22Rv1 (cell line): ENCODE data around the gene INHA.

Experiments
- H3K27ac ChIP-seq: fragments of 450-650 bp; 2 replicates; pipeline ENCODE4 v1.5.1; 2017
- ZFX ChIP-seq: fragments of 450-650 bp; IDR thresholded peaks from 2 replicates; pipeline ENCODE4 v1.6.1; 2017; ENCODE audit warnings: antibody characterized with exemption, borderline replicate concordance
- TF ChIP-seq, protein P1 (sequence below): fragments of 450-650 bp; IDR thresholded peaks from 2 replicates; pipeline ENCODE4 v1.5.1; 2017; ENCODE audit warnings: mild to moderate bottlenecking

INHA gene

DNA sequence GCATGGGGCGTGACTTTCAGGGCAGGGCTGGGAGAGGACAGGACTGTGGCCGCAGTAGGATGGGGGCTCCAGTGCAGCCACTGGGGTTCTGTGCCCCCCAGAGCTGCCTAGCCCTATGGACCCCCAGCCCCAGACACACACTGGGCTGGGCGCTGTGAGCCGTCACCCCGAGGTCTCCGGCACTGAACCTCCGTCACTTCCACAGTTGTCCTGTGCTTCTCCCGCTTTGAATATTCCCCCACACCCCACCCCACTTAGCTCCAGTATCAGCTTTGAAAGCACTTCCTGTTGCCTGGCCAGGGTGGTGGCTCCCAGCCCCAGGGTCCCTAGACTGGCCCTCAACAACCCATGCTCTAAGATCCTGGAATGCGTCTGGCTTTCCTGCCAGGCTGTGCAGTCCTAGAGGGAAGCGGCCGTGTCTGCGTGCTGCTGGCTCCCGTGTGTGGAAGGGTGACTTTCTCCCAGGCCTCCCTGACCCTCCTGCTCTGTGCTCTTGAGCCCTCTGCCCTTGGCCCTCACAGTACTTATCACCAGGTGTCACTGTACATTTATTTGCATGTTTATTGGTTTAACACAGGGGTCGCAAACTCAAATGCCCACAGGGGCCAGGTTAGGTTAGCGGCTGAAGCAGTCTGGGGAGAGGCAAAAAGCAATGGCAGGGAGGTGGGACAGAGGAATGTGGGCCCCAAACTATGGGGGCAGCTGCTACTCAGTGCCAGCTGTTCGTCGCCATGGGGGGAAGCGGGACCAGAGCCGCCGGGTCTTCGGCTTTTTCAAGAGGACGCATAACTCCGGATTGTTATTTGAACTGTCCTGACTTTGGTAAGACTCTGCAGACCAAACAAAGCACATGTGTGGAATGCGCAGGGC lies 10.7 kb upstream of the INHA start:
- H3K27ac ChIP-seq: no peak overlapping the region
- no peak for TF ChIP-seq ZFX
- TF ChIP-seq, protein P1, sequence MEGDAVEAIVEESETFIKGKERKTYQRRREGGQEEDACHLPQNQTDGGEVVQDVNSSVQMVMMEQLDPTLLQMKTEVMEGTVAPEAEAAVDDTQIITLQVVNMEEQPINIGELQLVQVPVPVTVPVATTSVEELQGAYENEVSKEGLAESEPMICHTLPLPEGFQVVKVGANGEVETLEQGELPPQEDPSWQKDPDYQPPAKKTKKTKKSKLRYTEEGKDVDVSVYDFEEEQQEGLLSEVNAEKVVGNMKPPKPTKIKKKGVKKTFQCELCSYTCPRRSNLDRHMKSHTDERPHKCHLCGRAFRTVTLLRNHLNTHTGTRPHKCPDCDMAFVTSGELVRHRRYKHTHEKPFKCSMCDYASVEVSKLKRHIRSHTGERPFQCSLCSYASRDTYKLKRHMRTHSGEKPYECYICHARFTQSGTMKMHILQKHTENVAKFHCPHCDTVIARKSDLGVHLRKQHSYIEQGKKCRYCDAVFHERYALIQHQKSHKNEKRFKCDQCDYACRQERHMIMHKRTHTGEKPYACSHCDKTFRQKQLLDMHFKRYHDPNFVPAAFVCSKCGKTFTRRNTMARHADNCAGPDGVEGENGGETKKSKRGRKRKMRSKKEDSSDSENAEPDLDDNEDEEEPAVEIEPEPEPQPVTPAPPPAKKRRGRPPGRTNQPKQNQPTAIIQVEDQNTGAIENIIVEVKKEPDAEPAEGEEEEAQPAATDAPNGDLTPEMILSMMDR: no peak

DNA sequence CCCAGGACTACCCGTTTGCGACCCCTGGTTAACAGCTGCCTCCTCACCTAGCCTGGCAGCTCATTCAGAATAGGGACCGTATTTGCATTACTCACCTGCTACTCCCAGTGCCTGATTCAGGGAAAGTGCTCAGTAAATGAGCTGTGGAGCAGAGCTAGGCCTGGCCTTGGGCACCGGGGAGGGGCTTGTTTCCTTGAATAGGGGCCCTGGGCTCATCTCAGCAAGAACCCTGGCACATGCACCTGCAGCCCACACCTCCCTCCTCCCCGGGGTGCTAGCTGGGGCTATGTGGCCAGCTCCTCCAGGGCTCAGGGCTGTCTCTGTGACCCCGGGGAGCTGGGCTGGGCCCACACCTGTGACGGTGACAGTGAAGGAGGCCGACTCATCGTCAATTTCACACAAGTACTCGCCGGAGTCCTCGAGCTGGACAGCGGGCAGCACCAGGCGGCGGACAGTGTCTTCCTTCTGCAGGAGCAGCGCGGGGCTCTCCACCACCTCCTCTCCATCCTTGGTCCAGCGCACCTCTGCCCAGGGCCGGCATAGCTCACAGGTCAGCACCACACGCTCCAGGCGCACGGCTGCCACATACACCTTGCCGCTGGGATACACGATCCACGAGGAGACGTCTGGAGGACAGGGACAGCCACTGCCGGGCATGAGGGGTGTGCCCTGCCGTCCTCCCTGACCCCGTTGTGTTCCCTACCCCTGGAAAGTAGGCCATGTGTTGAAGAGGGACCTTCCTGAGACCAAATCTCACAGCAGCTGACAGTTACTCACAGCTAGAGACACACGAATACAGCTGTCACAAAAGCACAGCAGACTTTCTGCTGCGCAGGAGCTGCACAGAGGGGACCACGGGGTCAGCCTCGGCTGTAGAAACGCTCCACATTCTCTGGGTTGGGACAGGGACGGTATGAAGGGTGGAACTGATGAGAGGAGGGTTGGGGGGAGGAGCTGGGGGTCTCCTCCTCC lies 9.8 kb upstream of the INHA start:
- no peak overlapping the region for H3K27ac ChIP-seq
- no peak for TF ChIP-seq ZFX
- TF ChIP-seq, protein P1: no peak

DNA sequence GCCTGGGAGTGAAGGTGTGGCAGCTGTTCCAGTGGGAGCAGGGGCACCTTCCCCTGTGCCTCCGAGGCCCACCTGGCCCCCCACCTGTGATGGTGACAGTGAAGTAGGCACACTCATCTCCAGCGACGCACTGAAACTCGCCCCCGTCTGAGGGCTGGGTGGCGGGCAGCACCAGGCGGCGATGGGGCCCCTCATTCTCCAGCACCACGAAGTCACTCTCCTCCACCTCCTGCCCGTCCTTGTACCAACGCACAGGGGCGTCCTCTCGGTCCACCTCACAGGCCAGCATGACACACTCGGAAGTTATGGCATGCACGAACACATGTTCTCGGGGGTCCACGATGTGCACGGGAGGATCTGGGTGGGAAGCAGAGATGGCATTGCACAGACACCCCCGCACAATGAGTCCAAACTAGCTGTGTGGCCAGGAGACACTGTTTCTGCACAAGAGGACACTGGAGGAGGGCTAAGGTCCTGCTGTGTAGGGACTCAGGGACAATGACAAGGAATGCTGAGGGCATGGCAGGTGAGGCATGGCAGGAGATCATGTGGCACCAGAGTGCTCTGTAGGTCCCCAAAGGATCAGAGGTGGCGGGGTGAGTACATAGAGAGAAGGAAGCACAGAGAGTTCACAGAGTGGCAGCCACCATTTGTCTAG lies 8.7 kb upstream of the INHA start:
- H3K27ac ChIP-seq: no peak overlapping the region
- TF ChIP-seq ZFX: no peak
- TF ChIP-seq, protein P1: no peak

DNA sequence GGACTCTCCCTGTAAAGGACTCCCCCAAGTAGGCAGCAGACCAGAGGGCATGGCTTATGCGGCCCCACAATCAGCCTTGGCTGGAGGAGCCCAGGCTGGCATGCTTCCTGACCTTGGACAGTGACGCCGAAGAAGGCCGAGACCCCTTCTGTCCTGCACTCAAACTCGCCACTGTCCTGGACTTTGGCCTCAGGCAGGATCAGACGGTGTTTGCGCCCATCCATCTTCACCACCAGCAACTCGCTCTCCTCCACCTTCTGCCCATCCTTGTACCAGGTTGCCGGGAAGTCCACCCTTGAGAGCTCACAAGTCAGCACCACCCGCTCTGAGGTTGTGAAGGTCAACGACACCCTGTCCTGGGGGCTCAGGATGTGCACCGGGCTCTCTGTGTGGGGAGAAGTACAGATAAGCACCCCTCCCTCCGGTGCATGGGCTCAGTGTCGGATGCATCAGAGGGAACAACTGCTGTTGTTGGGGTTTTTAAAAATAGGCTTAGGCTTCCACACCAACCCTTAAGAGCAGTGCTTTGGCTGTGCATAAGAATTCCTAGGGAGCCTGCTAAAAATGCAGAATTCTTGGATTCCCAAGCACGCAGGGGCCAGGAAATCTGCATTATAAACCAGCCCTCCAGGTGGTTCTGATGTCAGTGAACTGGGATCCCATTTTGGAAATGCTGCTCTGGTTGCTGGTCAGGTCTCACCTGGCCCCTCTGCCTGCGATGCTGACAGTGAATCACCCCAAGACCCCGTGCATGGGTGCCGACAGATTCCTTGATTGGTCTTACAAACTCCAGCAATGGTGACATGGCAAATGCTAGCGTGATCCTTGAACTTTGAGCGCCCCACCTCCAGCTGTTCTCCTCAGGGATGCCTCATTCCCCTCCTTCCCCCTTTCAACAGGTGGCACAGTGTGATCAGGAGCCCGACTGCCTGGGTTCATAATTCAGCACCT lies 6.7 kb upstream of the INHA start:
- no peak overlapping the region for H3K27ac ChIP-seq
- TF ChIP-seq ZFX: no peak
- TF ChIP-seq, protein P1: no peak

DNA sequence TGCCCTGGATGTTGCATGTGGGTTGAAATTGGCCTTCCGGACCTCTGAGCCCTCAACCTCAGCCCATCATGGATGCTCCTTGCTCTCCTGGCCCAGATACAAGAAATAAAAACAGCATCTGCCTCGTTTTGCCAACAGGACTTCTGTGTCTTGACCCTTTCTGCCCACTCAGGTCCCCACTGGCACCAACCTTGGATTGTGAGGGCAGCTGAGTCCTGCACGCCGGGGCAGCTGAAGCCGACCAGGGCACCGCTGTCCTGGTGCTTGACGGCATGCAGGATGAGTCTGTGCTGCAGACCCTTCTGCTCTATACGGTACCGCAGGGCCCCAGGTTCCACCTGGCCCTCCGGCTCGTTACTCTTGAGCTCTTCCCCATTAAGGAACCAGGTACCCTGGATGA lies 5.5 kb upstream of the INHA start:
- TF ChIP-seq, protein P1: no peak
- no peak for TF ChIP-seq ZFX
- H3K27ac ChIP-seq: no peak overlapping the region

DNA sequence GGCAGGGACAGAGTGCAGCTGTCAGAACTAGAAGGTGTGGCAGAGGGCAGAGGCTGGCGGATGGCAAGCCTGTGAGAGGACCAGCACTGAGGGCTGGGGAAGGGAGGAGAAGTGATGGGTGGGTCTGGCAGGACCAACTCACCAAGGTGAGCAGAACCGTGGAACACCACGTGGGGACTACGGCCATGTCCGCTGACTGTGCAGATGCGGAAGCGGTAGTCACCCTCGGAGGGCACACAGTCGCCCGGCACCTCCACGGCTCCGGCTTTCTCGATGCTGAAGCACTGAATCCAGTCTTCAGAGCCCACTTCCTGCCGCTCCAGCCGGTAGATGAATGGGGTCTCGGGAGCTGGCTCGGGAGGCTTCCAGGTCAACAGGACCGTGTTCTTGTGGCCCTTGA lies 5.0 kb upstream of the INHA start:
- no peak overlapping the region for H3K27ac ChIP-seq
- TF ChIP-seq, protein P1: no peak
- TF ChIP-seq ZFX: no peak
